CD14-positive monocyte (primary cell): ENCODE measurements around the gene LIMK1. TPM values are rescaled to one million over a fixed set of nuclear protein-coding genes. Genes with fewer than 3 reads are reported as not detected.

Experiments
- DNase-seq, 3 donors: peaks; one replicate each; pipeline ENCODE4 v3.0.0-alpha.2; 2011 to 2022
- H2AFZ ChIP-seq: 2 replicates; pipeline ENCODE4 v1.6.0; 2012; ENCODE audit warnings: mild to moderate bottlenecking, low read depth, low read length, inconsistent platforms; ENCODE audit not compliant: insufficient read depth, poor library complexity, severe bottlenecking
- H3K27ac ChIP-seq, 2 donors: 1 replicate in 1 of 2; 2 replicates in 1 of 2; pipeline ENCODE4 v1.5.1; 2012 to 2013; ENCODE audit warnings: low read length in 2 of 2, control low read depth in 1 of 2, inconsistent platforms in 1 of 2, low read depth in 1 of 2, mild to moderate bottlenecking in 1 of 2
- H3K27me3 ChIP-seq, 2 donors: one replicate each; pipeline versions ENCODE4 v1.6.0 to v1.6.1; 2011 to 2013; ENCODE audit warnings: low read length in 2 of 2; ENCODE audit not compliant: control insufficient read depth in 2 of 2, insufficient read depth in 2 of 2
- H3K36me3 ChIP-seq, 2 donors: replicated peaks in 1 of 2; 1 replicate in 1 of 2; 2 replicates in 1 of 2; pipeline versions ENCODE4 v1.5.1 to v1.6.1; 2012 to 2013; ENCODE audit warnings: low read length in 2 of 2, control low read depth in 1 of 2, inconsistent platforms in 1 of 2, mild to moderate bottlenecking in 1 of 2; ENCODE audit not compliant: insufficient read depth in 2 of 2, control insufficient read depth in 1 of 2
- H3K4me1 ChIP-seq, 2 donors: 1 replicate in 1 of 2; 2 replicates in 1 of 2; pipeline versions ENCODE4 v1.5.1 to v1.6.1; 2012 to 2013; ENCODE audit warnings: low read length in 2 of 2, control low read depth in 1 of 2, inconsistent platforms in 1 of 2, mild to moderate bottlenecking in 1 of 2, moderate library complexity in 1 of 2; ENCODE audit not compliant: insufficient read depth in 2 of 2, control insufficient read depth in 1 of 2
- H3K4me2 ChIP-seq: replicated peaks from 2 replicates; pipeline ENCODE3; 2012; ENCODE audit warnings: low read length, moderate library complexity, mild to moderate bottlenecking; ENCODE audit not compliant: poor library complexity, severe bottlenecking; ENCODE audit errors: extremely low read depth
- H3K4me3 ChIP-seq, 3 experiments: fragments of 200-600 bp in 1 of 3; sonication (generic) in 1 of 3; replicated peaks in 1 of 3; 1 replicate in 2 of 3; 2 replicates in 1 of 3; pipeline ENCODE4 v1.5.1; 2011 to 2013; ENCODE audit warnings: low read length in 3 of 3, mild to moderate bottlenecking in 3 of 3, control low read depth in 2 of 3, low read depth in 2 of 3, inconsistent platforms in 1 of 3, moderate library complexity in 1 of 3
- H3K79me2 ChIP-seq: 2 replicates; pipeline ENCODE4 v1.6.0; 2012; ENCODE audit warnings: mild to moderate bottlenecking, control low read depth, inconsistent platforms, low read length, moderate library complexity; ENCODE audit not compliant: insufficient read depth
- H3K9ac ChIP-seq: 2 replicates; pipeline ENCODE4 v1.6.0; 2017; ENCODE audit warnings: low read length, mild to moderate bottlenecking; ENCODE audit not compliant: insufficient read depth, poor library complexity, severe bottlenecking
- H3K9me3 ChIP-seq, 2 donors: replicated peaks in 1 of 2; 1 replicate in 1 of 2; 2 replicates in 1 of 2; pipeline versions ENCODE4 v1.5.1 to v1.6.1; 2012 to 2013; ENCODE audit warnings: low read length in 2 of 2, control low read depth in 1 of 2; ENCODE audit not compliant: control insufficient read depth in 1 of 2, insufficient read depth in 1 of 2
- H4K20me1 ChIP-seq: 2 replicates; pipeline ENCODE4 v1.6.0; 2012; ENCODE audit warnings: mild to moderate bottlenecking, low read length, control low read depth, moderate library complexity; ENCODE audit not compliant: insufficient read depth
- H3K27ac Mint-ChIP-seq, 7 donors: one replicate each; pipeline ENCODE4 v1.8.0; 2020; ENCODE audit warnings: mild to moderate bottlenecking in 7 of 7, mixed read lengths in 7 of 7, moderate library complexity in 6 of 7, inconsistent platforms in 2 of 7
- H3K27me3 Mint-ChIP-seq, 3 donors: one replicate each; pipeline ENCODE4 v1.8.0; 2021 to 2022; ENCODE audit warnings: low read depth in 3 of 3, mild to moderate bottlenecking in 3 of 3, mixed read lengths in 3 of 3, moderate library complexity in 3 of 3, inconsistent platforms in 1 of 3
- H3K36me3 Mint-ChIP-seq, 2 donors: one replicate each; pipeline ENCODE4 v1.8.0; 2020; ENCODE audit warnings: mixed read lengths in 2 of 2, inconsistent platforms in 1 of 2, mild to moderate bottlenecking in 1 of 2
- H3K4me1 Mint-ChIP-seq: one replicate; pipeline ENCODE4 v1.8.0; 2020; ENCODE audit warnings: mild to moderate bottlenecking, mixed read lengths
- H3K4me3 Mint-ChIP-seq, 2 donors: one replicate each; pipeline ENCODE4 v1.8.0; 2020; ENCODE audit warnings: mild to moderate bottlenecking in 2 of 2, mixed read lengths in 2 of 2, moderate library complexity in 1 of 2
- H3K9me3 Mint-ChIP-seq, 7 donors: one replicate each; pipeline ENCODE4 v1.8.0; 2020 to 2022; ENCODE audit warnings: mixed read lengths in 7 of 7, mild to moderate bottlenecking in 6 of 7, moderate library complexity in 6 of 7, inconsistent platforms in 2 of 7
- CTCF ChIP-seq: fragments of 200-600 bp; IDR thresholded peaks from one replicate; pipeline ENCODE4 v1.8.0; 2022; ENCODE audit warnings: antibody characterized with exemption, mild to moderate bottlenecking
- WGBS: methylation state at CpG from one replicate; pipeline ENCODE4 v1.1.5; 2013; ENCODE audit warnings: missing lambda C conversion rate; ENCODE audit not compliant: insufficient coverage; 5-methylcytosine and 5-hydroxymethylcytosine counted together
- intact Hi-C, 2 donors: fragments of 100-400 bp; cut with micrococcal nuclease; formaldehyde crosslinking; loops; one replicate each; pipeline versions ENCODE4 v1.15.0 to v1.15.1; 2023
- polyA plus RNA-seq, 3 donors: library from polyadenylated mRNA; depleted of rRNA in 1 of 3; unstranded in 2 of 3; stranded (reverse) in 1 of 3; fragments of 300-500 nt in 2 of 3; fragments of >200 nt in 1 of 3; fragmentation: Illumina TruSeq in 2 of 3; gene quantifications; 1 replicate in 2 of 3; 2 replicates in 1 of 3; pipeline ENCODE4 v1.2.3, GENCODE V29; 2012 to 2021

Gene LIMK1
- polyA plus RNA-seq, 3 donors, result 12.6 to 30.2 (median 13.9) TPM

- H3K27me3 Mint-ChIP-seq, result peaks cover 0 to 7% (median 4%) of the 10 kb centered on the region in 3 donors
- H3K9me3 Mint-ChIP-seq, result peaks cover 1 to 9% (median 6%) of the 10 kb centered on the region in 7 donors
Observed at GRCh38 chr7:74058486-74058885, 25.1 kb upstream of the LIMK1 start.

GRCh38 chr7:74059037-74059436 is 24.6 kb upstream of the LIMK1 start:
- WGBS, result 100% methylated on average over 1 of the region's 2 CpGs
- Histone ChIP-seq H2AFZ (no peak overlapping the region), H3K4me1 (peaks cover 8 to 11% of the 10 kb centered on the region in 2 donors), H3K9me3 (peaks cover 0 to 4% of the 10 kb centered on the region in 2 donors), H3K4me2 (no peak overlapping the region), H3K79me2 (no peaks in the 10 kb centered on the region), H3K36me3 (no peaks in the 10 kb centered on the region), H3K9ac (no peak overlapping the region), H3K27me3 (no peaks in the 10 kb centered on the region), H3K27ac (no peak overlapping the region), H4K20me1 (no peaks in the 10 kb centered on the region), H3K4me3 (no peak overlapping the region)
- H3K4me3 Mint-ChIP-seq, result no peak overlapping the region
- peaks cover 0 to 9% (median 7%) of the 10 kb centered on the region in 3 donors for H3K27me3 Mint-ChIP-seq
- peaks cover 15% of the 10 kb centered on the region for H3K4me1 Mint-ChIP-seq
- H3K36me3 Mint-ChIP-seq, result no peaks in the 10 kb centered on the region
- TF ChIP-seq CTCF, result no peak
- intact Hi-C loops, result no loop called here
- H3K27ac Mint-ChIP-seq, result peak overlapping the region in 1 of 7 donors; percentile 48
- DNase-seq, result no peak
- peaks cover 1 to 9% (median 6%) of the 10 kb centered on the region in 7 donors for H3K9me3 Mint-ChIP-seq

More at GRCh38 chr7:74058486-74058885, 25.1 kb upstream of the LIMK1 start:
- H3K9me3 ChIP-seq, result peaks cover 0 to 4% of the 10 kb centered on the region in 2 donors
- no peak overlapping the region for H3K27ac ChIP-seq
- no peak overlapping the region for H3K4me3 ChIP-seq
- no peak overlapping the region for H2AFZ ChIP-seq
- intact Hi-C loops, result no loop called here
- Mint-ChIP-seq H3K4me1 (peaks cover 15% of the 10 kb centered on the region), H3K36me3 (no peaks in the 10 kb centered on the region), H3K27ac (peak overlapping the region in 5 of 7 donors; percentile 24 to 68 (median 57)), H3K4me3 (no peak overlapping the region)
- H3K27me3 ChIP-seq, result no peaks in the 10 kb centered on the region
- WGBS, result 94% methylated on average over 6 of the region's 7 CpGs
- H3K9ac ChIP-seq, result no peak overlapping the region
- H4K20me1 ChIP-seq, result no peaks in the 10 kb centered on the region
- no peak for TF ChIP-seq CTCF
- no peaks in the 10 kb centered on the region for H3K36me3 ChIP-seq
- H3K4me1 ChIP-seq, result peaks cover 8 to 11% of the 10 kb centered on the region in 2 donors
- no peak for DNase-seq
- H3K4me2 ChIP-seq, result no peak overlapping the region
- H3K79me2 ChIP-seq, result no peaks in the 10 kb centered on the region
